NCI-H2227 (cell line): ENCODE measurements around the gene ACAP1.
A peak's percentile ranks its signal among the peaks of the same experiment; 100 is the strongest.

Source experiments
- DNase-seq: peaks from one replicate; lab custom pipeline; 2025; ENCODE audit not compliant: unreplicated experiment; lab: John Stamatoyannopoulos, UW

ACAP1 gene

GRCh38 chr17:7309628-7310027 is 26.7 kb upstream of the ACAP1 start:
- no peak for DNase-seq

GRCh38 chr17:7311110-7311705 is 25.1 kb upstream of the ACAP1 start:
- no peak for DNase-seq

- DNase-seq, result no peak
These were observed 23.8 kb upstream of the ACAP1 start for GRCh38 chr17:7312432-7313087.

DNA sequence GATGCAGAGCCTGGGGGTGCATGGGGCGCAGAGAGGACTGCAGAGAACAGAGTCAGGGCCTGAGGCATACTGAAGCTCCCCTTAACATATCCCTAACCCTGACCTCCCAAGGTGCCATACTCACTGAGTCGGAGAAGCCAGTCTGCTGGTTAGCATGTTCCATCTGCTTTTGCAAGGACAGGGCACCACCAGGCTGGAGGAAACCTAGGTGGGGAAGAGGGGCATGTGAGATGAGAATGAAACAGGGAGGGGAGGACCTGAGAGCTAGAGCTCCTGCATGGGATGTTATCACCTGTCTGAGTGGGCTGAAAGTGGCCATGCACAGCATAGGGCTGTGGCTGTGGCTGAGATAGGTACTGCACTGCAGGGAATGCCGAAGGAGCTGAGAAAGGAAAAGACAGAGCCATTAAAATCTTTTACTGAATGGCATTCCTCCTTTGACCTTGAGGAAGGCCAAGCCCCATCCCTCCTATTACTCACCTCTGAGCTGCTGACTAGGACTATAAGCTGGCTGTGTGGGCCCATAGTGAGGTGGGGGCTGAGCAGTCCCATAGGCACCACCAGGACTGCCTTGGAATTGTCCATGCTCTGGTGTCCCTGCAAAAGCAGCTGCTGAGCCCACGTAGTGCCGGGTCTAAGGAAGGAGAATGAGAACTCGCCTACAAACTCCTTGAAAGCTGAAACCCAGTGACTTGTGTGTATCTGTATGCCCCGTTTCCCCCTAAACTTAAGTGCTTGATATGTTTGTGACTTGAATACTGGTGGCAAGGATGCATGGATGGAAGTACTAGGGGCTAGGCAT is 23.0 kb upstream of the ACAP1 start:
- DNase-seq, result no peak

DNA sequence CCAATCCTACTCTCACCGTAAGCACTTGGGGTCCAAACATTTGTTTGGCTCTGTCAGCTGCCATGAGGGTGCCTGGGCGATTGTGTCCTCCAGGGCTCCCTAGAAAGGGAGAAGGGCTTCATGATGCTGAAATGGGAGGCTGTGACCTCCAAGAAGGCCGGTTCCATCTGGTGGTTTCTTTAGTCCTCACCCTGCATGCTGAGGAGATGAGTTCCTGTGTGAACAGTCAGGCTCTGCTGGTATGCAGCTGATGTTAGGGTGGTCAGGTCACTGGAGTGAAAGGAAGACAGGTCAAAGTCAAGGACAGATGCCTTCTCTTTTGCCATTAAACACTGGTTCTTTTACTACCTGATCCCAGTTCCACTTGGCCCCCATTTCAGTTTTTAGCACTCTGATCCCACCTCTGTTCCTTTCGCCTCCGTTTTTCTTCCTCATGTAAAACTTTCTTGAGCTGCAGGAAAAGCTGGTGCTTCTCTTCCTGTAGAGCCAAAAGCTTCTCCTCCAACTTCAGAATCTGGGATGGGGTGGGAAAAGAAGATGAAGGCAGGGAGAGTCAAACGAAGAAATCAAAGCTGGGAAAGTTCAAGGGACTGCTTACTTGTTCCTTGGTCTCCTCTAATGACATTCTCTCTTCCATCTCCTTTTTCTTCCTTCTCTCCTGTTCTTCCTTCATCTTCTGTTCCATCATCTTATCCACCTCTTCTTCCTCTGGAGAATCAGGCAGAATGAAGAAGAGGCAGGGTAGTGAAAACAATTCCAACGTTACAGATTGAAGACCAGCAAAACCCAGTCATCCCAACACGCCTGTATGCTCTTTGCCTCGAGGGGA is 22.2 kb upstream of the ACAP1 start:
- no peak for DNase-seq

GRCh38 chr17:7314719-7315569 is 21.4 kb upstream of the ACAP1 start, which contains the start of gene GPS2:
TSS of gene GPS2 (minus strand) at chr17:7315360. CDS start at chr17:7315052, 308 bp downstream.
- peak; percentile 92 for DNase-seq

- no peak for DNase-seq
These were observed 20.6 kb upstream of the ACAP1 start for GRCh38 chr17:7315570-7316235.

DNA sequence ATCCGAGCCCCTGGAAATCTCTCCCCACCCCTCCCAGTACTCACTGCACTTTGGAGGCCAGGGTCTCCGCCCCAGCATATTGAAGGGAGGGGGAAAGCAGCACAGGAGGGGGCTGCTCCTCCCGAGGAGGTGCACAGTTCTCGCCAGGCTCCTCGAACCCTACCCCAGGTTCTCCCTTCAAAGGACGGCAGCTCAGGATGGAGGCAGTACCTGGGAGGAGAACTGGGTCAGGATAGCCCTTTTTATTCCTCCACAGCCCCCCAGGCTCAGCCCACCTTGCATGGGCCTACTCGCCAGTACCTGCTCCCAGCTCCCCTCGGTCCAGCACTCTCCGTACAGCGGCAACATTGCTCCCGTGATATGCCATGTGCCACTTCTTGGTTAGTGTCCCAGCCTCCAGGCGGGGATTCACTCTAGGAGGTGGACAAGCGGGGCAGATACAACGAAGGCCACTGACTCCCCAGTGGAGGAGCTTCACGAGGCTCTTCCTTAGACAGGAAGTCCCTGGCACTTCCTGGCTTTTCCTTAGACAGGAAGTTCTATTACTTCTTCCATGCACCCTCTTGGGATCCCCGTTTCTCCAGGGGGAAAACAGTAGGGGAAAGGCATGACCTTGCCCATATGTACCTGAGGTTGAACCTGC is 19.0 kb upstream of the ACAP1 start:
- DNase-seq, result no peak

DNA sequence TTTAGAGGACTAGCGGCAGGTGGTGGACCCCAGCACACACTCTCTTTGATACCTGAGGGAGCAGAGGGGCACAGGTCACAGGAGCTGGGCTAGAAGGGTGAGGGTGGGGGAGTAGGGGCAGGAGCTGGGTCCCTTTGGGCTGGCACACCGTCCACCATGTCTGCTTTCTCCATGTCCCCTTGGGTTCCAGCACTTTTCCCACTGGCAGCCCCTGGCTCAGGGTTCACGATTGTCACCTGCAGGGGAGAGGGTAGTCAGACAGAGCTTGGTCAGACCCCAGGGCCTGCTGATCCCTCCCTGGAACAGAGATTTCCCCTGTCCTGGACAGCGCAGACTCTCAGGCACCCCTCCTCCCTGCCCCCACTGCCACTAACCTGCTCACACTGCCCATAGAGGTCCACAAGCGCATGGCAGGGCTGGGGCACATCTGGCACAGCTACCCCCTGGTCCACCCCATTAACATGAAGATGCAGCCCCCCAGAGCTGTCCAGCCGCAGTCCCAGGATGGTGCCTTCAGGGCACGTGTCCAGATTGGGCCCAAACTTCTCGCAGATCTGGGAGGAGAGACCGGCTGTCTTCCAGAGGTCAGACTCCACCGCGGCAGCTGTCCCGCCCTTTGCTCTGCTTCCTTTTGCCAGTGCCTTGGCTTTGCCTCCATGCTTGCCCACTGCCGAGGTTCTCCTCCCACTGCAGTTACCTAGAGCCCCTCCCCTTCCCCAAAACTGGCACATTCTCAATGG is 18.0 kb upstream of the ACAP1 start:
- DNase-seq, result no peak

GRCh38 chr17:7321466-7321865 is 14.9 kb upstream of the ACAP1 start:
- DNase-seq, result no peak

- no peak for DNase-seq
These were observed 13.7 kb upstream of the ACAP1 start for GRCh38 chr17:7322520-7323194.

DNA sequence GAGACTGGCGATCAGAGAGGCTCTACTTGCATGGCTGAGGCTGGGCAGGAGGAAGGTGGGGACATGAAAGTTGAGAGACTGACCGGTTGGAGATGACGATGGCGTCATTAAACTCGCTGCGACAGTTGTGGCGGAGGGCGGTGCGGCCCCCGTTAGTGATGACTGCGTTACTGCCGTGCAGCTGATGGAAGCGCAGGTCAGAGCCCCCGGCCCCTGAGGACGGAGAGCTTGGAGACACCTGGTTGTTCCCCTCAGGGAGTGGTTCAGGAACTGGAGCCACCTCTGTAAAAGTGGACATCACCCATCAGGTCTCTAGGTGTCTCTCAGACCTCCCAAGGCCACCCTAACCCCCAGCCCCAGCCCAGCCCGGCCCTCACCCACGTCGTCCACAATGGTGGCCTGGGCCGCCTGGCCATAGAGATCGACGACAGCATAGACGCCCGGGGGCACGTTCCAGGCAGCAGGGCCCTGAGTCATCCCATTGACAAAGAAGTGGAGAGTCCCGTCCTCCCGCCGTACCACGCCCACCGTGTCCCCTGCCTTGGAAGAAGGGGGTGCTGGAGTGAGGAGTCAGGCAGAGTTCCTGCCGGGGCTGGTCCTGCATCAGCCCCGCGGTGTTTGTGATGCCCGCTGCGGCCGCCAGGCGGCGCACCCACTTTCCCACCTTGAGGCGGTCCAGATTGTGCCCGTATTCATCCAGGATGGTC is 12.4 kb upstream of the ACAP1 start:
- DNase-seq, result peak; percentile 65

GRCh38 chr17:7324438-7324779 is 11.9 kb upstream of the ACAP1 start:
- DNase-seq, result no peak

GRCh38 chr17:7325031-7325528 is 11.2 kb upstream of the ACAP1 start:
- DNase-seq, result no peak

DNA sequence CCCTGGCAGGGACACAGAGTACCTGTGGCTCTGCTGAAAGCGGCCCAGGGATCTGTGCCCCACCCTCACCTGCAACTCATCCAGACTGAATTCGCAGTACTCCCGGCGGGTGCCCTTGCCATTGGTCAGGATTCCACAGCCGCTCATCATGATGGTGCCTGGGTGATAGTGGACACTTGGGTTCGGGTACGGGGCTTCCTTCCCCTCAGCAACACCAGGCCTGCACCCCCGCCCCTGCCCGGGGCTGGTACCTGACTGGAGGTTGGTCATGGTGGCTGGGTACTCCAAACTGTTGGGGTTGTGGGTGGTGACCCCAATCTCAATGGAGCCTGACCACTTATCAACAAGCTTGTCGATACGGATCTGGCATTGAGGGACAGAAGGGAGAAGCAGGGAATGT is 10.1 kb upstream of the ACAP1 start:
- DNase-seq, result no peak

DNA sequence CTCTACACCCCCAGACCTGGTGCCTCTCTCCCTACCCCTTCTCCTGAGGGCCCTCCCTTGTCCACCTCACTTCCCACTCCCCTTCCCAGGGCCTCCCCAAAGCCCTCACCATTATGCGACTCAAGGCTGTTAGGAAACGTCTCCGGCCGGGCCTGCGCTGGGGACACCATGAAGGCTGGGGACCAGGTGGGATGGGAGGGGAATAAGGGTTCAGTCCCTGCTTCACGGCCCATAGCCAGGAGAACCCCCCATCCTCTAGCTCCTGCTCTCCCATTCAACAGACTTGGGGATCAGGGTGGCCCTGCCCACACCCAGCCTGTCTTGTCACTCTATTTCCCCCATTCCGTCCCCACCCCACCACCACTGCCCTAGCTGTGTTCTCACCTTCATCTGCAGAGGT is 9.3 kb upstream of the ACAP1 start:
- no peak for DNase-seq

DNA sequence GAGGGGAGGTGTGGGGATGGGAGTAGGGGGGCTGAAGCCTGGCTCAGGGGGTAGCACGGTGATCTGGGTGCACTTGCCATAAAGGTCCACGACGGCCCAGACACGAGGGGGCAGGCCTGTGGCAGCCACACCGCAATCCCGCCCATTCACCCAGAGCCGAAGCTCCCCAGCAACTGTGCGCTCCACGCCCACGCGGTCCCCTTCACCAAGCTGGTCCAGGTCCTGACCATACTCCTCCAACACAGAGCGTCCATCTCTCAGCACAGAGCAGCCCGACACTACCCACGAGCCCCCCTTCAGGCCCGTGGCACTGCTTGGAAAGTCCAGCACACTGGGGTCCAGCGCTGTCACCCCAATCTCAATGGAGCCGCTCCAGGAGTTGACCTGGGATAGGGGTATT is 8.8 kb upstream of the ACAP1 start:
- no peak for DNase-seq
